ENCODE results near the gene PCDHB9.
"Not testable (repeated sequence)": the region's sequence is repeated elsewhere in the genome, so short reads cannot be mapped to it uniquely, and the experiment has no call there.

Gene PCDHB9

GRCh38 chr5:141186897-141187512, at the start of gene PCDHB9:
PCDHB9 (plus strand) TSS chr5:141187161; CDS start chr5:141187319, 158 bp downstream.
- no peak for DNase-seq

- not testable (repeated sequence) for DNase-seq
Observed at GRCh38 chr5:141137346-141137745, 49.6 kb upstream of the PCDHB9 start.

- DNase-seq, result no peak
Observed at GRCh38 chr5:141149812-141150211, 37.1 kb upstream of the PCDHB9 start, which contains the start of gene PCDHB6. PCDHB6 (plus strand) TSS chr5:141150057; CDS start chr5:141150258, 201 bp downstream.

- DNase-seq, result no peak
Observed at GRCh38 chr5:141150224-141150992, 36.6 kb upstream of the PCDHB9 start.

GRCh38 chr5:141150993-141151325, 36.0 kb upstream of the PCDHB9 start:
- no peak for DNase-seq

GRCh38 chr5:141151632-141152031, 35.3 kb upstream of the PCDHB9 start:
- not testable (repeated sequence) for DNase-seq

- not testable (repeated sequence) for DNase-seq
Observed at GRCh38 chr5:141152096-141152495, 34.9 kb upstream of the PCDHB9 start.

GRCh38 chr5:141155540-141156374, 31.2 kb upstream of the PCDHB9 start:
- no peak for DNase-seq

GRCh38 chr5:141157356-141157755, 29.6 kb upstream of the PCDHB9 start:
- DNase-seq, result not testable (repeated sequence)

GRCh38 chr5:141157901-141158300, 29.1 kb upstream of the PCDHB9 start:
- not testable (repeated sequence) for DNase-seq

- DNase-seq, result peak; percentile 16
Observed at GRCh38 chr5:141172381-141173204, 14.4 kb upstream of the PCDHB9 start, which contains the start of gene PCDHB7. PCDHB7 (plus strand) TSS chr5:141172644; CDS start chr5:141172836, 192 bp downstream.

- not testable (repeated sequence) for DNase-seq
Observed at GRCh38 chr5:141174291-141175104, 12.5 kb upstream of the PCDHB9 start.

GRCh38 chr5:141175933-141176332, 11.0 kb upstream of the PCDHB9 start:
- no peak for DNase-seq

GRCh38 chr5:141177577-141178191, 9.3 kb upstream of the PCDHB9 start, which contains the start of gene PCDHB8:
PCDHB8 (plus strand) TSS chr5:141177790; CDS start chr5:141178035, 245 bp downstream.
- not testable (repeated sequence) for DNase-seq

- DNase-seq, result not testable (repeated sequence)
Observed at GRCh38 chr5:141179371-141179770, 7.6 kb upstream of the PCDHB9 start.

GRCh38 chr5:141179876-141180275, 7.1 kb upstream of the PCDHB9 start:
- DNase-seq, result not testable (repeated sequence)

- no peak for DNase-seq
Observed at GRCh38 chr5:141180313-141180712, 6.6 kb upstream of the PCDHB9 start.

- peak; percentile 70 for DNase-seq
Observed at GRCh38 chr5:141182248-141182647, 4.7 kb upstream of the PCDHB9 start, which contains the start of gene PCDHB16. PCDHB16 (plus strand) TSS chr5:141182387; CDS start chr5:141182560, 173 bp downstream.

- not testable (repeated sequence) for DNase-seq
Observed at GRCh38 chr5:141184117-141184855, 2.7 kb upstream of the PCDHB9 start.

GRCh38 chr5:141188682-141189081, 1.7 kb downstream of the PCDHB9 start:
- DNase-seq, result not testable (repeated sequence)

Measured in T1000 (cell line).